ENCODE measurements around the gene CCDC191.
A peak's percentile ranks its signal among the peaks of the same experiment; 100 is the strongest.

The CCDC191 gene

GRCh38 chr3:114058646-114059045 is 2.3 kb upstream of the CCDC191 start:
- no peak for DNase-seq

GRCh38 chr3:114057011-114057347 is 653 bp upstream of the CCDC191 start:
- DNase-seq, result no peak

GRCh38 chr3:114052216-114052615 is 4.1 kb downstream of the CCDC191 start:
- DNase-seq, result no peak

GRCh38 chr3:114043205-114043604 is 13.1 kb downstream of the CCDC191 start:
- DNase-seq, result no peak

GRCh38 chr3:114035896-114036295 is 20.4 kb downstream of the CCDC191 start:
- DNase-seq, result no peak

- DNase-seq, result no peak
Observed at GRCh38 chr3:114034787-114035545, 21.4 kb downstream of the CCDC191 start.

GRCh38 chr3:114034211-114034610 is 22.1 kb downstream of the CCDC191 start:
- DNase-seq, result no peak

GRCh38 chr3:114033721-114034120 is 22.6 kb downstream of the CCDC191 start:
- no peak for DNase-seq

GRCh38 chr3:114026331-114026730 is 30.0 kb downstream of the CCDC191 start:
- DNase-seq, result no peak

GRCh38 chr3:114025451-114025850 is 30.9 kb downstream of the CCDC191 start:
- no peak for DNase-seq

- no peak for DNase-seq
Observed at GRCh38 chr3:114022145-114022802, 34.1 kb downstream of the CCDC191 start.

- no peak for DNase-seq
Observed at GRCh38 chr3:114020907-114021306, 35.4 kb downstream of the CCDC191 start.

- no peak for DNase-seq
Observed at GRCh38 chr3:114019486-114019885, 36.8 kb downstream of the CCDC191 start.

- no peak for DNase-seq
Observed at GRCh38 chr3:114014211-114014610, 42.1 kb downstream of the CCDC191 start.

- no peak for DNase-seq
Observed at GRCh38 chr3:114011059-114011797, 45.1 kb downstream of the CCDC191 start.

- DNase-seq, result no peak
Observed at GRCh38 chr3:114005481-114005880, 50.8 kb downstream of the CCDC191 start.

GRCh38 chr3:113985541-113985940 is 70.8 kb downstream of the CCDC191 start:
- DNase-seq, result no peak

- DNase-seq, result no peak
Observed at GRCh38 chr3:113983544-113983943, 72.8 kb downstream of the CCDC191 start.

GRCh38 chr3:113981803-113982202 is 74.5 kb downstream of the CCDC191 start:
- no peak for DNase-seq

GRCh38 chr3:113979916-113980315 is 76.4 kb downstream of the CCDC191 start:
- DNase-seq, result peak; percentile 77

GRCh38 chr3:113977822-113978221 is 78.5 kb downstream of the CCDC191 start:
- DNase-seq, result no peak

- no peak for DNase-seq
Observed at GRCh38 chr3:113968986-113969385, 87.3 kb downstream of the CCDC191 start.

- DNase-seq, result no peak
Observed at GRCh38 chr3:113966172-113966571, 90.2 kb downstream of the CCDC191 start.

GRCh38 chr3:113963879-113964278 is 92.4 kb downstream of the CCDC191 start:
- no peak for DNase-seq

Data from NCI-H526 treated with DMSO at 0.1 percent for 48 hours (cell line).